SH-SY5Y (cell line): ENCODE measurements around the gene CABS1.

Experiments
- GATA2 ChIP-seq: IDR thresholded peaks from 2 replicates; pipeline ENCODE4 v1.6.1; 2011; ENCODE audit warnings: mild to moderate bottlenecking, low read depth, low read length
- GATA3 ChIP-seq: IDR thresholded peaks from 2 replicates; pipeline ENCODE4 v1.6.1; 2011; ENCODE audit warnings: low read depth, mild to moderate bottlenecking, low read length, moderate library complexity

DNA sequence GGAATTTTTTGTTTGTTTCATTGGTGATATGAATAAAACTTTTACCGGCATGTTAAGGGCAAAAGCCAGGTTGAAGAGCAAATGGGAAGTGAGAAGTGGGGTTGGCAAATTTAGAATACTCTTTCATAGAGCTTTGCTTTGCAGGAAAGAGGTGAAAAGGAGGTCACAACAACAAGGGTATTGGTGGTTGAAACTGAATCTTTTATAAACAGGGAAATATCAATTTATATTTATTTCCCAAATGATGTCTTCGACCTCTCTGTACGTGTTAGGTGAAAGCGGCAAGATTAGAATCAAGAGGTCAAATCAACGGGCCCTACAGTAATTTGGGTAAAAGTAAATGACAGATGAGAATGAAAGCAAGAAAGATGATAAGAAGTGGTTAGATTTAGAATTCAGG is 29.2 kb downstream of the CABS1 start:
- TF ChIP-seq GATA2 (no peak), GATA3 (no peak)
